Stimulated activated CD4-positive, alpha-beta T cell treated with anti-CD3 and anti-CD28 coated beads, Interleukin-15, amount 100 ng/mL, for 1 hour (primary cell): Measurements from ENCODE around the gene ABCB11.

Experiments used
- DNase-seq, 2 donors: peaks; one replicate each; pipeline ENCODE4 v3.0.0-alpha.2; 2020; ENCODE audit warnings: low read depth in 1 of 2, low spot score in 1 of 2

Gene ABCB11

GRCh38 chr2:168976034-168976654 lies 55.0 kb downstream of the ABCB11 start:
- DNase-seq, result no peak

GRCh38 chr2:168974428-168974827 lies 56.7 kb downstream of the ABCB11 start:
- DNase-seq, result no peak

GRCh38 chr2:168971261-168971660 lies 59.9 kb downstream of the ABCB11 start:
- no peak for DNase-seq

GRCh38 chr2:168970711-168971233 lies 60.4 kb downstream of the ABCB11 start:
- no peak for DNase-seq

GRCh38 chr2:168969865-168970264 lies 61.3 kb downstream of the ABCB11 start:
- no peak for DNase-seq

GRCh38 chr2:168968342-168968741 lies 62.8 kb downstream of the ABCB11 start:
- no peak for DNase-seq

- DNase-seq, result no peak
Measured at GRCh38 chr2:168964251-168964807, 66.8 kb downstream of the ABCB11 start.

GRCh38 chr2:168962636-168963035 lies 68.5 kb downstream of the ABCB11 start:
- no peak for DNase-seq

GRCh38 chr2:168961450-168962229 lies 69.5 kb downstream of the ABCB11 start:
- no peak for DNase-seq

GRCh38 chr2:168956392-168956791 lies 74.7 kb downstream of the ABCB11 start:
- DNase-seq, result no peak

- DNase-seq, result no peak
Measured at GRCh38 chr2:168955321-168955720, 75.8 kb downstream of the ABCB11 start.

GRCh38 chr2:168954256-168954655 lies 76.9 kb downstream of the ABCB11 start:
- DNase-seq, result no peak

- no peak for DNase-seq
Measured at GRCh38 chr2:168952424-168952823, 78.7 kb downstream of the ABCB11 start.

GRCh38 chr2:168951871-168952270 lies 79.3 kb downstream of the ABCB11 start:
- DNase-seq, result no peak

GRCh38 chr2:168949324-168949723 lies 81.8 kb downstream of the ABCB11 start:
- DNase-seq, result no peak

GRCh38 chr2:168948621-168949212 lies 82.4 kb downstream of the ABCB11 start:
- DNase-seq, result no peak

- no peak for DNase-seq
Measured at GRCh38 chr2:168945508-168945907, 85.6 kb downstream of the ABCB11 start.

GRCh38 chr2:168944065-168944464 lies 87.1 kb downstream of the ABCB11 start:
- DNase-seq, result no peak

GRCh38 chr2:168941297-168941696 lies 89.8 kb downstream of the ABCB11 start:
- DNase-seq, result no peak

GRCh38 chr2:168939918-168940317 lies 91.2 kb downstream of the ABCB11 start:
- DNase-seq, result no peak

- no peak for DNase-seq
Measured at GRCh38 chr2:168939061-168939460, 92.1 kb downstream of the ABCB11 start.
